Osteoblast (primary cell): ENCODE results near the gene BATF. TPM values are rescaled to one million over a fixed set of nuclear protein-coding genes. Genes with fewer than 3 reads are reported as not detected.

ENCODE experiments used
- DNase-seq: peaks from one replicate; pipeline ENCODE4 v3.0.0; 2011; ENCODE audit warnings: low spot score, mixed read lengths; ENCODE audit not compliant: insufficient read length; ENCODE audit errors: missing footprints
- H2AFZ ChIP-seq: 2 replicates; pipeline ENCODE4 v1.6.0; 2011; ENCODE audit warnings: mild to moderate bottlenecking, low read length
- H3K27ac ChIP-seq: 2 replicates; pipeline ENCODE4 v1.5.1; 2011; ENCODE audit warnings: mild to moderate bottlenecking, low read depth, low read length, moderate library complexity
- H3K27me3 ChIP-seq: 2 replicates; pipeline ENCODE4 v1.6.0; 2012; ENCODE audit warnings: mild to moderate bottlenecking, control low read depth, inconsistent platforms, low read length, moderate library complexity; ENCODE audit not compliant: insufficient read depth
- H3K36me3 ChIP-seq: 2 replicates; pipeline ENCODE4 v1.5.1; 2011; ENCODE audit warnings: mild to moderate bottlenecking, low read length, control low read depth, moderate library complexity; ENCODE audit not compliant: insufficient read depth
- H3K4me1 ChIP-seq: 2 replicates; pipeline ENCODE4 v1.5.1; 2011; ENCODE audit warnings: mild to moderate bottlenecking, low read length, control low read depth, moderate library complexity; ENCODE audit not compliant: insufficient read depth
- H3K4me2 ChIP-seq: 2 replicates; pipeline ENCODE4 v1.6.0; 2011; ENCODE audit warnings: mild to moderate bottlenecking, low read length; ENCODE audit not compliant: insufficient read depth
- H3K4me3 ChIP-seq: fragments of 200-600 bp; sonication (generic); 3 replicates; pipeline ENCODE4 v1.5.1; 2012; ENCODE audit warnings: mild to moderate bottlenecking, low read length, inconsistent platforms; ENCODE audit not compliant: insufficient read depth
- H3K79me2 ChIP-seq: 2 replicates; pipeline ENCODE4 v1.6.0; 2012; ENCODE audit warnings: mild to moderate bottlenecking, low read length, control low read depth, inconsistent platforms; ENCODE audit not compliant: insufficient read depth
- H3K9me3 ChIP-seq: 2 replicates; pipeline ENCODE4 v1.5.1; 2011; ENCODE audit warnings: low read depth, low read length, control low read depth
- H4K20me1 ChIP-seq: 2 replicates; pipeline ENCODE4 v1.6.0; 2012; ENCODE audit warnings: mild to moderate bottlenecking, low read length, control low read depth; ENCODE audit not compliant: insufficient read depth
- CTCF ChIP-seq: IDR thresholded peaks from 2 replicates; pipeline ENCODE4 v1.5.1; 2011; ENCODE audit warnings: mild to moderate bottlenecking, low read depth, low read length, moderate library complexity; ENCODE audit errors: extremely low read depth
- total RNA-seq: library from RNA; depleted of rRNA; stranded (reverse); fragments of >200 nt; gene quantifications from 2 replicates; pipeline ENCODE4 v1.2.3, GENCODE V29; 2012

BATF gene
- total RNA-seq, 1 donor = 0.72 TPM

GRCh38 chr14:75520852-75521251 is 1.4 kb upstream of the BATF start:
- no peak for DNase-seq
- Histone ChIP-seq H2AFZ (no peak overlapping the region), H3K79me2 (no peaks in the 10 kb centered on the region), H3K36me3 (no peaks in the 10 kb centered on the region), H4K20me1 (no peaks in the 10 kb centered on the region), H3K27me3 (peaks cover 5% of the 10 kb centered on the region), H3K9me3 (no peaks in the 10 kb centered on the region), H3K4me1 (no peaks in the 10 kb centered on the region), H3K4me2 (no peak overlapping the region), H3K4me3 (no peak overlapping the region), H3K27ac (no peak overlapping the region)
- TF ChIP-seq CTCF = no peak

- no peaks in the 10 kb centered on the region for H4K20me1 ChIP-seq
- no peaks in the 10 kb centered on the region for H3K9me3 ChIP-seq
- no peak for DNase-seq
- no peaks in the 10 kb centered on the region for H3K4me1 ChIP-seq
- no peak overlapping the region for H2AFZ ChIP-seq
- no peak overlapping the region for H3K4me3 ChIP-seq
- H3K36me3 ChIP-seq = no peaks in the 10 kb centered on the region
- no peaks in the 10 kb centered on the region for H3K79me2 ChIP-seq
- H3K4me2 ChIP-seq = peak overlapping the region; percentile 60
- H3K27me3 ChIP-seq = peaks cover 5% of the 10 kb centered on the region
- no peak for TF ChIP-seq CTCF
- H3K27ac ChIP-seq = no peak overlapping the region
These were observed 662 bp upstream of the BATF start for GRCh38 chr14:75521415-75522199.

- Histone ChIP-seq H3K4me2 (peak overlapping the region; percentile 60), H3K27ac (no peak overlapping the region), H3K27me3 (no peaks in the 10 kb centered on the region), H3K4me1 (no peaks in the 10 kb centered on the region), H3K4me3 (no peak overlapping the region), H3K36me3 (no peaks in the 10 kb centered on the region), H4K20me1 (no peaks in the 10 kb centered on the region), H2AFZ (no peak overlapping the region), H3K9me3 (no peaks in the 10 kb centered on the region), H3K79me2 (no peaks in the 10 kb centered on the region)
- DNase-seq = no peak
- TF ChIP-seq CTCF = no peak
These were observed 682 bp downstream of the BATF start for GRCh38 chr14:75522983-75523318.

- TF ChIP-seq CTCF = no peak
- no peak for DNase-seq
These were observed 1.5 kb downstream of the BATF start for GRCh38 chr14:75523771-75524171.

More at GRCh38 chr14:75523771-75524171, 1.5 kb downstream of the BATF start:
- Histone ChIP-seq H3K9me3 (no peaks in the 10 kb centered on the region), H3K27me3 (no peaks in the 10 kb centered on the region), H3K4me1 (no peaks in the 10 kb centered on the region), H3K4me3 (no peak overlapping the region), H3K27ac (no peak overlapping the region), H4K20me1 (no peaks in the 10 kb centered on the region), H3K4me2 (no peak overlapping the region), H2AFZ (no peak overlapping the region), H3K79me2 (no peaks in the 10 kb centered on the region), H3K36me3 (no peaks in the 10 kb centered on the region)
